HG02678 (cell line): Measurements from ENCODE around the gene CXCL12.

Experiments
- ATAC-seq: cut with Tn5 transposase; IDR thresholded peaks from one replicate; pipeline ENCODE4 v1.9.1; 2021; ENCODE audit warnings: mild to moderate bottlenecking, moderate library complexity; ENCODE audit not compliant: unreplicated experiment

The CXCL12 gene

GRCh38 chr10:44385696-44386441 lies 972 bp upstream of the CXCL12 start:
- ATAC-seq, result no peak

- ATAC-seq, result no peak
Observed at GRCh38 chr10:44384601-44385025, 284 bp downstream of the CXCL12 start.

GRCh38 chr10:44383749-44384600 lies 922 bp downstream of the CXCL12 start:
- no peak for ATAC-seq

GRCh38 chr10:44382981-44383748 lies 1.7 kb downstream of the CXCL12 start:
- ATAC-seq, result no peak

GRCh38 chr10:44382131-44382858 lies 2.6 kb downstream of the CXCL12 start:
- ATAC-seq, result no peak

GRCh38 chr10:44380829-44381600 lies 3.9 kb downstream of the CXCL12 start:
- ATAC-seq, result no peak

GRCh38 chr10:44379907-44380306 lies 5.0 kb downstream of the CXCL12 start:
- no peak for ATAC-seq

- ATAC-seq, result no peak
Observed at GRCh38 chr10:44378626-44379025, 6.3 kb downstream of the CXCL12 start.

GRCh38 chr10:44377651-44378310 lies 7.1 kb downstream of the CXCL12 start:
- no peak for ATAC-seq

GRCh38 chr10:44376472-44377099 lies 8.3 kb downstream of the CXCL12 start:
- ATAC-seq, result no peak

- no peak for ATAC-seq
Observed at GRCh38 chr10:44374155-44374554, 10.7 kb downstream of the CXCL12 start.

- ATAC-seq, result no peak
Observed at GRCh38 chr10:44373341-44373995, 11.4 kb downstream of the CXCL12 start.

GRCh38 chr10:44372181-44372580 lies 12.7 kb downstream of the CXCL12 start:
- no peak for ATAC-seq

- no peak for ATAC-seq
Observed at GRCh38 chr10:44370731-44371248, 14.1 kb downstream of the CXCL12 start.

- no peak for ATAC-seq
Observed at GRCh38 chr10:44369854-44370253, 15.0 kb downstream of the CXCL12 start.

- no peak for ATAC-seq
Observed at GRCh38 chr10:44369296-44369695, 15.6 kb downstream of the CXCL12 start.

GRCh38 chr10:44368637-44369036 lies 16.3 kb downstream of the CXCL12 start:
- ATAC-seq, result no peak

- no peak for ATAC-seq
Observed at GRCh38 chr10:44366941-44367630, 17.8 kb downstream of the CXCL12 start.
